GM18870 (cell line): ENCODE results near the gene ETS2.
"Not testable (repeated sequence)": the region's sequence is repeated elsewhere in the genome, so short reads cannot be mapped to it uniquely, and the experiment has no call there.

Experiments used
- ATAC-seq: cut with Tn5 transposase; IDR thresholded peaks from one replicate; pipeline ENCODE4 v1.9.1; 2021; ENCODE audit warnings: moderate library complexity; ENCODE audit not compliant: unreplicated experiment

The ETS2 gene

DNA sequence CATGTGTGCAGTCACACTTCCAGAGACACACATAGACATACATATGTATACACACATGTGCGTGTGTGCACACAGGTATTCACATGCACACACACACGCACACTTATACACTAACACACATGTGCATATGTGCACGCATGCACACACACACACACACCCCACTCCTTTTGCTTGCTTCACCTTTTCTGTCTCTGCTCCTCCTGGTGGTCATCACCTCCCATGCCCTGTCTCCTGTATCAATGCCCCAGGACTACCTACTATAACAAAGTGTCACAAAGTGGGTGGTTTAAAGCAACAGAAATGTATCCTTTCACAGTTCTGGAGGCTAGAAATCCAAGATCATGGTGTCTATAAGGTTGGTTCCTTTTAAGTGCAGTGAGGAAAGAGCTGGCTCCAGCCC, 27.4 kb downstream of the ETS2 start:
- ATAC-seq: no peak

DNA sequence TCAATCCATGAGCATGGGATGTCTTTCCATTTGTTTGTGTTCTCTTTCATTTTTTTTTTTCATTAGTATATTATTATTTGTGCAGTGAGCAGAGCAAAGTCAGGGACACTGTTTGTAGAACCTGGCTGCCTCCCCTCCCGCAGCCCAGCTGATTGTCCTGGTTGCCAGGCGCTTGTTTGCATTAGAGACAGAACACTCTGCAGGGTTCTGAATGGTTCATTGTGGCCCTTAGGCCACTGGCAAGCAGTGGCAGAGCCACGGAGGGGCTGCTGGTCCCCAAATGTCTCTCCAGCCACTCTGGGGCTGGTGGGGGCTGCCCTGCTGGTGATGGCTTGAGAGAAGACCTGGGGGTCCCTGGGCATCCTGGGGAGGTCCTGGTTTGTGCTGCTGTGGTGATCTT, 29.0 kb downstream of the ETS2 start:
- ATAC-seq: no peak

DNA sequence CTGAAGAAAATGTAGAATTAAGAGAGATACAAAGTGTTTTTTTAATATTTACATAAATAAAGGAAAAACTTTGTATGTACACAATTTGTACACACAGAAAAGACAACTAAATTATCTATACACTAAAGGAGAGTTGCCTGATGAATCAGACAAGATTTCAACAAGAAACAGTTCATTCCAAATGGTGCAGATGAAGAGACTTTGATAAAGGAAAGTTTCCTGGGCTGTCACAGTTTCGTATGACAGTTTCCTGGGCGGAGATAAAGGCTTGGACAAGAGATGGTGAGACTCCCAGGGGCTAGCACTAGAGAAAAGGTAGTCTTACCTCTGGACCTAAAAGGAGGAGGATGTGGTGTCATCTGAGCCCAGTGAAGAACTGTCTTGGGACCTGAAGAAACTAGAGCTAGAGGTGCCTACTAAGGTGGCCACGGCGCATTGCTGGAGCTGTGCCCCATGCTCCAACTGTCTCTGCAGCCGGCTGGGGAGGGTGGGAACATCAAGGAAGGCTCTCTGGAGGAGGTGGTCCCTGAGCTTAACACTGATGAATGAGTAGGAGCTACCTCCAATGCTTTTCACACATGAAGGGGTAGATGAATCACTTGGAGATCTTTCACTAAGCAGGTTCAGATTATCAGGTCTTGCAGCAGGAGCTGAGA, 32.2 kb downstream of the ETS2 start:
- no peak for ATAC-seq

DNA sequence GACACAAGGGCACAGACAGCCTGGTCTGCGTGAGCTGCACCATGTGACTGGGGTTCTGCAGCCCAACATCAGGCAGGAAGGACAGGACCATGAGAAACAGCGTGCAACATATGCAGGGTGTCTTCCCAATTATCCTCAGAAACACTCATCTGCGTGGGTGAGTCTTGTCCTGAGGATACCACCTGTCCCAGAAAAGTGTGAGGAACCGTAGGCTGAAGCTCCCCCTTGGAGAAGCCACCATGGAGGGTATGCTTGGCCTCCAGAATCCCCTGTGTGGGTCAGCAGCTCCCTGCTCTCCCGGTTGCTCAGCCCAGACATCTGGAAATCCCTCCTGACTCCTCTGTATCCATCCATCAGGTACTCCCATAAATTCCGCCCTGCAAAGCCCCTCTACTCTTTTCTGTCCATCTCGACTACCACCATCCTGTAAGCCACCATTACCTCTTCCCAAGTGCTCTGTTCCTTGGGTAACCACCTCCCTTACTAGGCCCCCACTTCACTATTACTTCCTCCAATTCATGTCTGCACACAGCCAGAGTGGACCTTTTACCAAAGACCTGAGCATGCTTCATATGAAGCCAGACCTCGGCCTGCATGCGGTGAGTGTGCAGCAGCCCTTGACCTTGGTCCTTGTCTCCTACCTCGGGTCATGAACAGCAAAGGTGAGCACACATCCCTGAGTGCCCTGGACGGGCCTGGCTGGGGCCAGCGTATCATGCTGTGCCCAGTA, 33.0 kb downstream of the ETS2 start:
- no peak for ATAC-seq

DNA sequence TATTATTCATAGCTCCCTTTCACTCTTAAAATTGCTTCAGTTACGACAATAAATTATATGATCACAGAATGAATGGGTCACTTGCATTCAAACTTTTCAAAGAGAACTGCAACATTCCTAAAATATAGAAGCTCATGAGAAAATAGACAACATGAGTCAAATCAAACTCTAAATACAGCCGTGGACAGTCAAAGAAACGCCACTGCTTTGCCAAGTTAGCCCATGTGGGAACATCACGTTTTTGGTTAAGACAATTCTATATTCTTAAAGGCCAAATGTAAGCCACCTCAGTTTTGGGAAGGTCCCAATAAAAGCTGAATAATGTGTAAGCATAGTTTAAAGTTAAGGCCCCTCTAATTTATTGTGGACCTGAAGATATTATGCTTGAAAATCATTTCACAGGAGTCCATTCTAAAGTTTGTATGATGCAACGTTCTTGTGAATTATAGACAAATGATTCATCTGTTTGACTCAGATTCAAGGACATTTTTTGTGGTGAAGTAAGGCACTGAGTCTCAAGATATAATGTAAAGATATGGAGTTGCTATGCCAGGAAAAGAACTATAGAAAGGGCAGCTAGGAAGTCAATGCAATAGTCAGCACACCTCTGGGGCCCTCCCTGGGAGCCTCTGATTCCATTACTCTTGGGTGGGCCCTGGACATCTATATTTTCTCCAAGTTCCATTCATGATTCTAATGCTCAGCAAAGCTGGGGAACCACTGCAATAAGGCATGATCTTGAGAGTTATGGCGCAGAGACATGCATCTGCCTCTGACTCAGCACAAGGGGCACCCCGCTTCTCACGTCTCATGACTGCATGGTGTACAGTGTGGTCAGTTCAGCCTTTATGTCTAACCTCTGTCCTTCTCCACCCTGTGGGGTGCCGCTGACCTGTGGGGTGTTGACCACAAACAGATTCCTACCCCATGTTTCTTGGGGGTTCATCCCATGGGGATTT, 33.9 kb downstream of the ETS2 start:
- ATAC-seq: no peak

DNA sequence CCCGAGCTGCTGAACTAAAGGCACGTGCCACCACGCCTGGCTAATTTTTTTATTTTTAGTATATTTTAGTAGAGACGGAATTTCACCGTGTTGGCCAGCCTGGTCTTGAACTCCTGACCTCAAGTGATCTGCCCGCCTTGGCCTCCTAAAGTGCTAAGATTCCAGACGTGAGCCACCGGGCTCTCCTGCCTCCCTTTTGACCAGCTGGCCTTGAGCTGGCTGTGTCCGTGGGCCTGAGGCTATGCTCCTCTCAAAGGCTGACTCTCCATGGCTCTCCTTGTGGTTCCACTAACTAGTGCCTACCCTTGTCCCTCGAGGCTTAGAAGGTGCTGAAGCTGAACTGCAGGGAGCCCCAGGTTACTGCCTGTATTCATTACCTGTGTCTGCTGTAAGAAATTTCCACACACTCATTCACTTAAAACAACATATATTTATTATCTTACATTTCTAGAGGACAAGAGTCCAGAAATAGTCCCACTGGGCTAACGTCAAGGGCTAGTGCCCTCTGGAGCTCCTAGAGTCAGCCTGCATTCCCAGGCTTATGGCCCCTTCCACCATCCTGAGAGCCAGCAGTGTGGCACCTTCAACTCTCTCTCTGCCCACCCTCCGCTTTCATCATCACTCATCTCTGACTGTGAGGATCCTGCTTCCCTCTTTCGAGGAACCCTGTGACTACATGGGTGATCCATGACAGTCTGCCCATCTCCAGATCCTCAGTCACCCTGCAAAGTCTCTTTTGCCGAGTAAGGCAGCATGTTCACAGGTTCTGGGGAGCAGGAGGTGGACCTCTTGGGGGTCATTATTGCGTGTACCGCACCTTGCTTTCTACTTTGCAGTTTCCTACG, 34.9 kb downstream of the ETS2 start:
- no peak for ATAC-seq

DNA sequence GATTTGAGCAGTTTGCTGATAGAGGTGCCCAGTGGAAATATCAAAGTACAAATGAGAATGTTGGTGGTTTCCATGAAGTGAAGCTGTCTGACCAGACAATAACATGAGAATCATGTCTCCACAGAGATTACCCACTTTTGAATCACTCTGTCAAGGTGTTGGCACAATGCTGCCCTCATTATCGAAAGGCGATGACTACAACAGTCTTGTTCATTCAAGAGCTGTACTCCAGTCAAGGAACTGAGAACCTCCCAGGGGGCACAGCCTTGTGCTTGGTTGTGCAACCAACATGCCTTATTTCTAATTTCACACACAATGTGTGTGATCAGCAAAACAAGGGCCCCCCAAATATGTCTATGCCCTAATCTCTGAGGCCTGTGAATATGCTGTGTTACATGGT, 35.7 kb downstream of the ETS2 start:
- ATAC-seq: no peak

DNA sequence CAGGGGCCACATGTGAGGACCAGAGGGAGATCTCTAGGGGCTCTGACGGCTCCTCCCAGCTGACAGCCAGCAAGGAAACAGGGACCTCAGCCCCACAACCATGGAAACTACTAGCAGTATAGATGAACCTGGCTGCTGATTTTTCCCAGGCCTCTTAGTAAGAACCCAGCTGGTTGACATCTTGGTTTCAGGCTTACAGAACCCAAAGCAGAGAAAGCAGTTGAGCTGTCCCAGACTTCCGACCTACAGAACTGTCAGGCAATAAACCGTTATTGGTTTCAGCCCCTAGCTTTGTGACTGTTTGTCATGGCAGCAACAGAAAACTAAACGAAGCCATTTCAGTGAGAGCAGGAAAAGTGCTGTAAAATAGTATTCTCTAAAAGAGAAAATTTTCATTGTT, 36.4 kb downstream of the ETS2 start:
- ATAC-seq: no peak

DNA sequence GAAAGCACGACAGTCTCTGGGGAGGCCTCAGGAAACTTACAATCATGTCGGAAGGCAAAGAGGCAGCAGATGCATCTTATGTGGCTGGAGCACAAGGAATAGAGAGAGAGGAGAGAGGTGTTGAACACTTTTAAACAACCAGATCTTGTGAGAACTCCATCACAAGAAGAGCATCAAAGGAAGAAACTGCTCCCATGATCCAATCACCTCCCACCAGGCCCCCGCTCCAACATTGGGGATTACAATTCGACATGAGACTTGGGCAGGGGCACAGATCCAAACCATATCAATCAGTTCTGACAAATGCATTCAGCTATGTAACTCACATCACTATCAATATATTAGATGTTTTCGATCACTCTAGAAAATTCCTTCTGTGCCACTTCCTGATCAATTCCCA, 37.6 kb downstream of the ETS2 start:
- ATAC-seq: no peak

DNA sequence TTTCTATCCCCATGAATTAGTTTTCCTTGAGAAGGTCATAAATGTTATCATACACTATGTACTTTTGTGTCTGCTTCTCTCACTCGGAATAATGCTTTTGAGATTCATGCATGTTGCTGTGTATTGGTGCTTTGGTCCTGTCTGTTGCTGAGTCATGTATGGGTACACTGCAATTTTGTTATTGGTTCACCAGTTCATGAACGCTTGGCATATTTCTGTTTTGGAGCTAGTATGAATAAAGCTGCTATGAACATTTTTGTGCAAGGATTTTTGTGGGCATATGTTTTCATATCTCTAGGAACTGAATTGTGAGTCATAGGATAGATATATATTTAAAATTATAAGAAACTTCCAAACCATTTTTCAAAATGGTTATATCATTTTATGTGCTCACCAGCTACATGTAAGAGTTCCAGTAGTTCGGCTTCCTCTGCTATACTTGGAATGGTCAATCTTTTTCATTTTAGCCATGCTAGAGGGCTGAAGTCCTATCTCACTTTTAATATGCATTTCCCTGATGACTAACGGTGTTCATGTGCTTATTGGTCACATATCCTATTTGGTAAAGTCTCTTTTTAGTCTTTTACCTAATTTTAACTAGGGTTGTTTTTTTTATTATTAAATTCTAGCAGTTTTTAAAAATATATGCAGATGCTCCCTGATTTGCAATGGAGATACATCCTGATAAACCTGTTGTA, 38.2 kb downstream of the ETS2 start:
- no peak for ATAC-seq

DNA sequence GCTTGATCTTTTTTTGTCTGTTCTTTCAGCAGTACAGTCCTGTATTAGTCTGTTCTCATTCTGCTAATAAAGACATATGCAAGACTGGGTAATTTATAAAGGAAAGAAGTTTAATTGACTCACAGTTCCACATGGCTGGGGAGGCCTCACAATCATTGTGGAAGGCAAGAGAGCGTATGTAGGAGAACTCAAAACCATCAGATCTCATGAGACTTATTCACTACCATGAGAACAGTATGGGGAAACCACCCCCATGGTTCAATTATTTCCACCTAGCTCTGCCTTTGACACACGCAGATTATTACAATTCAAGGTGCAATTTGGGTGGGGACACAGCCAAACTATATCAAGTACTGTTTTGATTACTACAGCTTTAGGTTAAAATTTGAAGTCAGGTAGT, 39.6 kb downstream of the ETS2 start:
- not testable (repeated sequence) for ATAC-seq

DNA sequence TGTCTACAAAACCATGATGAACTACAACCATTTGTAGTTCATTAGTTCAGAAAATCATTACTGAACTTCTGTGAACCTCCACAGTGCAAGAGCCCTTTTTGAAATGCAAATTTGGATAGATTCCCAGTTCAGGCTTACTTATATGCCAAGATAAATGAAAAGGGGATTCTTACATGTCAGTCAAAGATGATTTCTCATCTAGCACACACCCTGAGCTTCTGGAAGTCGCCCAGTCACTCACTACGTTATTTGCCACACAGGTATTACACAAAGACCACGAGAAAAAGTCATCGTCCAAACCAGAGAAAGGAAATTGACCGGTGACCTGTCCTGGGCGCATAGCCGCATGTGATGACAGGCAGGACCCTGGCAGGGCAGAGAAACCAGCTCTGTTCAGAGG, 41.8 kb downstream of the ETS2 start:
- ATAC-seq: no peak

DNA sequence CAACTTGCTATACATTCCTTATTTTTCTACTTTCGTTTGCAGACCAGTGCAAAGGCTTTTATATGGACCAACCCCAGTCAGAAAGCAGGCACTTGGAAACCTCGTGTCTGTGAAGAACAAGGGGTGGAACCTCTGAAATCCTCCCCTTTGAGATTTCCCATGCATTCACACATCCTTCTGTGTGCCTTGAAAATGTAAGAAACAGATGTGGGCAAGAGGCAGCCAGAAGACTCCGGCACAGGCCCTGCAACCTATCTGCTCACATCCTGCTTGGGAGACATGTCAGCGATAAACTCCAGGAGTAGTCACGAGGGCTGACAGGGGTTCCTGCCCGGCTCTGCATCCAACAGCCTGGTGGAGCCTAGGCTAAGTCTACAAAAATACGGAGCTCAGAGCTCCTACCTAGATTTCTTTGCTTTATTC, 42.5 kb downstream of the ETS2 start:
- no peak for ATAC-seq

DNA sequence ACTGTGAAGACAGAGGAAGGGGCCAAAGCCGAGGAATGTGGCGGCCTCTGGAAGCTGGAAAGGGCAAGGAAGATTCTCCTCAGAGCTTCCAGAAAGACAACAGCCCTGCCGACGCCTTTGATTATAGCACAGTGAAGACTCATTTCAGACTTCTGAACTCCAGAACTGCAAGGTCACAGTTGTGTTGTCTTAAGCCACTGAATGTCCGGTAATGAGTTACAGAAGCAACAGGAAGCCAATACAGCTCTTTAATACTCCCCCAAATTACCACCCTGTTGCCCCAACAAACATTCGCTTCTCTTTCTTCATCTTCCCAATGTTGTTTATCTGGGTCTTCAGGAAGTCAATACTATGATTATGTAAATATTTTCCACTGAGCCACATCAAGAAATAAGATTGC, 44.0 kb downstream of the ETS2 start:
- ATAC-seq: no peak

DNA sequence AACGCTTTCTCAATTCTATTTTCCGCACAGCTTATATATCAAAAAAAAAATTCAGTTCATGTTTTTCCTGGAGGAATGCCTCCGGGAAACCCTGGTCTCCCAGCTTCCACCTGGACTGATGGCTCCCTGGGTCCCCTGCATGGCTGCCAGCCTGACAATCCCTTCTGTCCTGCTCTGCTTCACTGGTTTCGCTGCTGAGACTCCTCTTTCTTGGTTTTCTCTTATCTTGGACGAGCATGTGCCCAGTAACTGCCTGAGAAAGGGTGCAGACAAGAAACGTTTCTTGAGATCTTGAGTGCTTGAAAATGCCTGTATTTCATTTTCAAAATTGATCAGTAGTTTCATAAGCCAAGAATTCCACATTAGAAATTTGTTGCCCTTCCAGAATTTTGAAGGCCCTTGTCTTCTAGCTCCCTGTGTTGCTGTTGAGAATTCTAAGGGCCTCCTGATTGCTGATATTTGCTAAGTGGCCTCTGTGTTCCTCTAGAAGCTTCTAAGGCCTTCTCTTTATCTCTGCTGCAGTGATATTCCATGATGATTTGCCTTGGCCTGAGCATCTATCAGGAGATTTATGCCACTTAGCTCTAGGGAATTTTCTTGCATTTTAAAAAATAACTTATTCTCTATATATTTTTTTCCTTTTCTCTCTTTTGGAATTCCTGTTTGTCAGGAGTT, 44.7 kb downstream of the ETS2 start:
- no peak for ATAC-seq

DNA sequence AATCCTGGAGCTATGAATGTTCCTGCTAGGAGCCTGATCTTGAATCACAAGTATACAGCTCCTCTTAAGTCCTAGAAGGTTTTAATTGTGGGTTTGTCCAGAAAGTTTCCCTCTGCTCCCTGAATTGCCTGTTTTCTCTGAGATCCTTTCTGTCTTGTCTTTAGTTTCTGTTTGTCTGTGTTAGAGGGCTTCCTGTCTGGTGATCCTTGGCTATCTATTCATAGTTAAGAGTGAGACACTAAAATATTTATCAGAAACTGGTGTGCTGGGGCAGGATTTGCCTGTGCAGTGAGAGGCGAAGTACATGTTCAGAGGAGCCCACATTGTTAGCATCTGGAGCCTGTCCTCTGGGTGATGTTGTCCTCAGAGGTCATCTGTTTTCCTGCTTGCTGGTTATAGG, 45.4 kb downstream of the ETS2 start:
- ATAC-seq: no peak

DNA sequence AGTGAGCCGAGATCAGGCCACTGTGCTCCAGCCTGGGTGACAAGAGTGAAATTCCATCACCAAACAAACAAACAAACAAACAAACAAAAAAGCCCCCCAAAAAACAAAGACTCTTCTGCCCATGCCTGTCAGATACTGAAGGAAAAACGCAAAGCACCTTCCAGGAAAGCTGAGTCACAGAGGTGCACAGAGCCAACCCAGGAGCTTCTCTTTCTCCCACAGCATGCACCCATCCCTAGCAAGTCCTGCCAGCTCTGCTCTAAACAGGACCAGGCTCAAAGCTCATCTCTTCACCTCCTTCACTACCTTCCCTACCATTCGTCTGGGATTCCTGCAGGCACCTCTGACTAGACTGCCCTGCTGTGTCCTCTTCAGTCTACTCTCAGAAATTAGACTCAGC, 46.5 kb downstream of the ETS2 start:
- ATAC-seq: no peak

DNA sequence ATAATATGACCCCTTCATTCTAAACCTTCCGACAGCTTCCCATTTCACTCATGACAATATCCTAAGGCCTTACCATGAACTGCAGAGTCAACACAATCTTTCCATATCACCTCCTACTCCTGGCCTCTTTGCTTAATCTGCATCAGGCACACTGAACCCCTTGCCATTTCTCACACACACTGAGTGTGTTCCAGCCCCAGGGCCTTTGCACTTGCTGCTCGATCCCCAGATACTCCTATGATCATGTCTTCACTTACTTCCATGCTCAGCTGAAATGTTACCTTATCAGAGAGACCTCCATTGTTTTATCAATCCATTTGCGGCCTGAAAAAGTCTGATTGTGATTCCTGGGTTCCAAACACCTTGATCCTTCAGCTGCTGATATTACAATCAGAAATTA, 47.0 kb downstream of the ETS2 start:
- no peak for ATAC-seq

DNA sequence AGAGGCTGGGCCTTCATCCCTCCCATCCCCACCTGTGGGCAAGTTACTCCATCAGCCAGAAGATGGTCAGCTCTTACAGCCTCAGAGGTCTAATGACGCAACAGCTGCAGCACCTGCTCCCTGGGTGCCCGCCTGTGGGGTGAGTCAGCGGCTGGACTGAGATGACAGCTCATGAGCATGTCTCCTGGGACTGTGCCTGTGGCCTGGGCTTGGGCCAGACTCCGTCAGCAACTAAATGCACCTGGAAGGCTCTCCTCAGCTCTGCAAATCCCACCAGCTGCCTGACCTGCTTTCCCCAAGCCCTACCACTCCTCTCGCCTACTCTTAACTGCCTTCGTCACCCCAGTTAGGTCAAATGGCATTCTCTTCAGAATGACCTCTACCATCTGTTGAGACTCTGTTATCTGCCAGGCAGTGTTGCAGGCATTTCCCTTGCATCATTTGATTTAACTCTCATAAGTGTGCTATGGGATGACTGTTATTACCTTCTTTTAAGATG, 47.7 kb downstream of the ETS2 start:
- ATAC-seq: no peak
